Naive B cell (primary cell): ENCODE results near the gene ATP9B. TPM values are rescaled to one million over a fixed set of nuclear protein-coding genes. Genes with fewer than 3 reads are reported as not detected.
"Not testable (repeated sequence)": the region's sequence is repeated elsewhere in the genome, so short reads cannot be mapped to it uniquely, and the experiment has no call there.

Experiments used
- ATAC-seq, 2 donors: fragments of 150-1000 bp; cut with Tn5 transposase; 2 replicates each; pipeline ENCODE4 v1.10.0; 2021; ENCODE audit warnings: low read depth in 2 of 2, mild to moderate bottlenecking in 2 of 2, moderate library complexity in 2 of 2
- DNase-seq: peaks from one replicate; pipeline ENCODE4 v3.0.0; 2022
- H3K27ac Mint-ChIP-seq, 6 donors: one replicate each; pipeline ENCODE4 v1.8.0; 2020 to 2022; ENCODE audit warnings: mild to moderate bottlenecking in 6 of 6, mixed read lengths in 6 of 6, moderate library complexity in 5 of 6, inconsistent platforms in 2 of 6
- H3K27me3 Mint-ChIP-seq, 3 donors: one replicate each; pipeline ENCODE4 v1.8.0; 2021 to 2022; ENCODE audit warnings: mixed read lengths in 3 of 3, mild to moderate bottlenecking in 1 of 3
- H3K36me3 Mint-ChIP-seq, 2 donors: one replicate each; pipeline ENCODE4 v1.8.0; 2020 to 2022; ENCODE audit warnings: mixed read lengths in 2 of 2, inconsistent platforms in 1 of 2, mild to moderate bottlenecking in 1 of 2
- H3K4me1 Mint-ChIP-seq, 3 donors: one replicate each; pipeline ENCODE4 v1.8.0; 2020 to 2022; ENCODE audit warnings: mixed read lengths in 3 of 3, inconsistent platforms in 1 of 3, mild to moderate bottlenecking in 1 of 3, moderate library complexity in 1 of 3
- H3K4me3 Mint-ChIP-seq, 8 donors: one replicate each; pipeline ENCODE4 v1.8.0; 2020 to 2022; ENCODE audit warnings: mild to moderate bottlenecking in 8 of 8, mixed read lengths in 8 of 8, moderate library complexity in 8 of 8, inconsistent platforms in 2 of 8
- H3K9me3 Mint-ChIP-seq, 7 donors: one replicate each; pipeline ENCODE4 v1.8.0; 2020 to 2022; ENCODE audit warnings: mixed read lengths in 7 of 7, mild to moderate bottlenecking in 5 of 7, inconsistent platforms in 2 of 7, moderate library complexity in 1 of 7
- polyA plus RNA-seq, 6 donors: library from polyadenylated mRNA; unstranded; fragments of 300-500 nt; fragmentation: Illumina TruSeq; gene quantifications; one replicate each; pipeline ENCODE4 v1.2.3, GENCODE V29; 2021; ENCODE audit warnings: low read depth in 6 of 6

The ATP9B gene
- polyA plus RNA-seq, 6 donors from 2014 or later: 14.7 to 27.6 (median 16.3) TPM

- no peak overlapping the region for H3K27ac Mint-ChIP-seq
- peaks cover 0 to 5% (median 0%) of the 10 kb centered on the region in 7 donors for H3K9me3 Mint-ChIP-seq
- peaks cover 24 to 32% of the 10 kb centered on the region in 2 donors for H3K36me3 Mint-ChIP-seq
- no peak overlapping the region for H3K4me3 Mint-ChIP-seq
- DNase-seq: no peak
- H3K4me1 Mint-ChIP-seq: peaks cover 16 to 22% (median 18%) of the 10 kb centered on the region in 3 donors
- ATAC-seq: no peak
- H3K27me3 Mint-ChIP-seq: no peaks in the 10 kb centered on the region
Observed at GRCh38 chr18:79367989-79368388, 298.8 kb downstream of the ATP9B start.

GRCh38 chr18:79368681-79369080 lies 299.5 kb downstream of the ATP9B start:
- peak overlapping the region in 3 of 6 donors; percentile 41 to 76 (median 43) for H3K27ac Mint-ChIP-seq
- H3K4me3 Mint-ChIP-seq: peak overlapping the region in 2 of 8 donors; percentile 34 to 45
- H3K4me1 Mint-ChIP-seq: peaks cover 16 to 22% (median 18%) of the 10 kb centered on the region in 3 donors
- DNase-seq: no peak
- ATAC-seq: peak; percentile 56 to 58
- peaks cover 18 to 25% of the 10 kb centered on the region in 2 donors for H3K36me3 Mint-ChIP-seq
- H3K27me3 Mint-ChIP-seq: no peaks in the 10 kb centered on the region
- H3K9me3 Mint-ChIP-seq: no peaks in the 10 kb centered on the region

DNA sequence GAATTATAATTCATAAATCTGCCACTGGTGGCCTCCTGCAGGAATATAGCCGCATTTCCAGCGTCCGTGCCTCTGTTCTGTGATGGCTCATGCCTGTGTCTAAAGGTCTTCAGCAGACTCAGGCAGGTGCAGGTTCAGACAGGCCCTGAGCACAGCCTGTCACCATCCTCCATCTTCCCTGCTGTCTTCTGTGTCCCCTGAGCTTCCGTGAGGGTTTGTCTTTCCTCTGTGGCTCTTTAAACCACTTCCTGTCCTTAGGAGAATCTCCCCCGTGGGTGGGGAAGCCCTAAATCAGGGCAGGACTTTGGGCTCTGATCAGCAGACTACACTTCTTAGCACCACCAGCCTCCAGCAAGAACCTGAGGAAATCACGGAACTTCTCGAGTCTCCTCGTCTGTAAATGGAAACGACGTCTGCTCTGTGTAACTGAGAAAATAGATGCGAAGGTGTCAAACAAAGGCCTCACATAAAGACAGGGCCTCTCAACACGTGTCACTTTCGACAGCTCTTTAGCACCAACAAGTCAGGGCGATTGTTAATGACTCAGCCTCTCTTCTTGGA lies 302.4 kb downstream of the ATP9B start:
- Mint-ChIP-seq H3K4me1 (peaks cover 21 to 29% (median 26%) of the 10 kb centered on the region in 3 donors), H3K27ac (peak overlapping the region in 5 of 6 donors; percentile 8 to 84 (median 55)), H3K9me3 (no peaks in the 10 kb centered on the region), H3K27me3 (no peaks in the 10 kb centered on the region), H3K4me3 (no peak overlapping the region), H3K36me3 (no peaks in the 10 kb centered on the region)
- ATAC-seq (no peak), DNase-seq (no peak)

DNA sequence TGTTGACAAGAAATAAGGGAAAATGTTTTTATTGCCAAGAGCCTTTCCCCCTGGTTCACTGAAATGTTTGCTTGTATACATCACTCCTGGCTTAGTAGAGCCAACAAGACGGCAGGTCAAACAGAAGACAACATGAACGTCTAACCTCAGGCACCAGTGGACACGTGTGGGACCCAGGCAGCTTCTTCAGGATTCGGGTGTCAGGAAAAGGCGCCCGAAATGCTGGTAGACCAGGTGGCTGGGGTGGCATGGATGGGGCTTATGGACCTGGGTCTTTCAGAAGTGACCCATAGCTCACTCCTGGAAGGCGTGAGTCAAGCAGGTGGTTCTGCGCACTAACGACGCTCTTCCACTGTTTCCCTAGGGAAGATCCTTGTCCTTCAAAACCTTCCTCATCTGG lies 303.3 kb downstream of the ATP9B start:
- no peaks in the 10 kb centered on the region for H3K36me3 Mint-ChIP-seq
- no peaks in the 10 kb centered on the region for H3K9me3 Mint-ChIP-seq
- DNase-seq (no peak), ATAC-seq (no peak)
- H3K4me3 Mint-ChIP-seq: no peak overlapping the region
- H3K27me3 Mint-ChIP-seq: no peaks in the 10 kb centered on the region
- H3K4me1 Mint-ChIP-seq: peaks cover 21 to 27% (median 26%) of the 10 kb centered on the region in 3 donors
- H3K27ac Mint-ChIP-seq: peak overlapping the region in 3 of 6 donors; percentile 24 to 74 (median 49)

- Mint-ChIP-seq H3K4me3 (no peak overlapping the region), H3K27me3 (no peaks in the 10 kb centered on the region), H3K4me1 (peaks cover 17 to 23% (median 22%) of the 10 kb centered on the region in 3 donors), H3K9me3 (no peaks in the 10 kb centered on the region), H3K36me3 (peaks cover 0 to under 1% of the 10 kb centered on the region in 2 donors), H3K27ac (peak overlapping the region in 2 of 6 donors; percentile 12 to 49)
- ATAC-seq (no peak), DNase-seq (no peak)
Observed at GRCh38 chr18:79372991-79373390, 303.8 kb downstream of the ATP9B start.

DNA sequence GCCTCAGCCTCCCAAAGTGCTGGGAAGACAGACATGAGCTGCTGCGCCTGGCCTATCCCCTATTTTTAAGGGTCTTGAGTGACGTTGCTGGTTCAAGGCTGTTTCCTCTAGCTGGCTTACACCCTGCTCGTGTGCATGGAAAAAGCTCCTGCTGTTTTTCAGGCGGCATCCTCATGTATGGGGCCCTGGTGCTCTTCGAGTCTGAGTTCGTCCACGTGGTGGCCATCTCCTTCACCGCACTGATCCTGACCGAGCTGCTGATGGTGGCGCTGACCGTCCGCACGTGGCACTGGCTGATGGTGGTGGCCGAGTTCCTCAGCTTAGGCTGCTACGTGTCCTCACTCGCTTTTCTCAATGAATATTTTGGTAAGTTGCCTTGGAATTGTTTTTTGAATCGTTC lies 304.5 kb downstream of the ATP9B start:
- Mint-ChIP-seq H3K4me1 (peaks cover 13 to 19% (median 16%) of the 10 kb centered on the region in 3 donors), H3K27me3 (no peaks in the 10 kb centered on the region), H3K9me3 (no peaks in the 10 kb centered on the region), H3K36me3 (peaks cover 0 to 6% of the 10 kb centered on the region in 2 donors), H3K27ac (peak overlapping the region in 1 of 6 donors; percentile 67), H3K4me3 (no peak overlapping the region)
- ATAC-seq: no peak
- DNase-seq: no peak

DNA sequence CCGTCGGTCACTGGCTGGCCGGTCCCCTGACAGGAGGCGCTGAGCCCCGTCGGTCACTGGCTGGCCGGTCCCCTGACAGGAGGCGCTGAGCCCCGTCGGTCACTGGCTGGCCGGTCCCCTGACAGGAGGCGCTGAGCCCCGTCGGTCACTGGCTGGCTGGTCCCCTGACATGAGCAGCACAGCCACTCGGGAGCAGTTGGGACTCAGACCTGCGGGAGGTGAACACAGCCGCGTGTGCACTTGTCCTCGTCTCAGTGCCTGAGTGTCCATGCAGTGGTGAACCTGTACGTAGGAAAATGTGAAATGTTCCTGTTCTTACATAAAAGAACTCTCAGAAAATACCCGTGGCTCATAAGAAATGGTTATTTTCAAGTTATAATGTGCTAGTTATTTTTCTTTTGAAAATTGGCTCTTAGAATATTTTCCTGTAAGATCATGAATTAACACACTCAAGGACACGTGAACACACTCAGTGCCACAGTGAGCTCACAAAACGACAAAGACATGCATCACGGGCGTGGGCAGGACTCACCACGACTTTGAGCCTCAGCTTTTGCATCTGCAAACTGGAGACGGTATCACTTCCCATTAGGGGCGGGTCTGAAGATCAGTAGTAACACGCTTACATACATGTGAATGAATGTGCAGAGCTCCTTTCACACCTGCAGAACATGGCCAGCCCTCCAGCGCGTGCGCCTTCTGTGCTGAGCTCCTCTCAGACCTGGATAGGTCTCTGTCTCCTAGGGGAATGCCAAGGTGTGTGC lies 305.4 kb downstream of the ATP9B start:
- Mint-ChIP-seq H3K36me3 (peaks cover 0 to 6% of the 10 kb centered on the region in 2 donors), H3K9me3 (no peaks in the 10 kb centered on the region), H3K27me3 (no peaks in the 10 kb centered on the region), H3K27ac (peak overlapping the region in 5 of 6 donors; percentile 22 to 80 (median 53)), H3K4me3 (peak overlapping the region in 1 of 8 donors; percentile 59), H3K4me1 (peaks cover 15 to 25% (median 17%) of the 10 kb centered on the region in 3 donors)
- DNase-seq (peak; percentile 65), ATAC-seq (peak; percentile 85 to 91)

- DNase-seq (no peak), ATAC-seq (no peak)
- Mint-ChIP-seq H3K27me3 (no peaks in the 10 kb centered on the region), H3K36me3 (peaks cover 0 to 6% of the 10 kb centered on the region in 2 donors), H3K9me3 (no peaks in the 10 kb centered on the region), H3K4me1 (peaks cover 15 to 25% (median 17%) of the 10 kb centered on the region in 3 donors), H3K27ac (peak overlapping the region in 4 of 6 donors; percentile 22 to 80 (median 50)), H3K4me3 (peak overlapping the region in 1 of 8 donors; percentile 33)
Observed at GRCh38 chr18:79375441-79376154, 306.4 kb downstream of the ATP9B start.

DNA sequence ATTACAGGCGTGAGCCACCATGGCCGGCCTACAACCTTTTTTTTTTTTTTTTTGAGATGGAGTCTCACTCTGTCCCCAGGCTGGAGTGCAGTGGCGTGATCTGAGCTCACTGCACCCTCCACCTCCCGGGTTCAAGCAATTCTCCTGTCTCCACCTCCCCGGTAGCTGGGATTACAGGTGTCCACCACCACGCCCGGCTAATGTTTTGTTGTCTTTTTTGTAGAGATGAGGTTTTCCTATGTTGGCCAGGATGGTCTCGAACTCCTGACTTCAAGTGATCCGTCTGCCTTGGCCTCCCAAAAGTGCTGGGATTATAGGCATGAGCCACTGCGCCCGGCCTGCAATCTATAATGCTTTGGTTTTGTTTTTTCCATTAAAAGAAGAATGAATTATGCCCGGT lies 307.5 kb downstream of the ATP9B start:
- not testable (repeated sequence) for H3K27me3 Mint-ChIP-seq, H3K4me3 Mint-ChIP-seq, H3K36me3 Mint-ChIP-seq, ATAC-seq, DNase-seq, H3K9me3 Mint-ChIP-seq
- peak overlapping the region in 1 of 6 donors; percentile 85 for H3K27ac Mint-ChIP-seq
- peaks cover 12 to 22% (median 19%) of the 10 kb centered on the region in 3 donors for H3K4me1 Mint-ChIP-seq

GRCh38 chr18:79377187-79377891 lies 308.1 kb downstream of the ATP9B start:
- no peaks in the 10 kb centered on the region for H3K27me3 Mint-ChIP-seq
- no peak overlapping the region for H3K4me3 Mint-ChIP-seq
- ATAC-seq (no peak), DNase-seq (no peak)
- peak overlapping the region in 1 of 6 donors; percentile 85 for H3K27ac Mint-ChIP-seq
- H3K9me3 Mint-ChIP-seq: no peaks in the 10 kb centered on the region
- H3K4me1 Mint-ChIP-seq: peaks cover 11 to 20% (median 17%) of the 10 kb centered on the region in 3 donors
- H3K36me3 Mint-ChIP-seq: peaks cover 0 to 6% of the 10 kb centered on the region in 2 donors

DNA sequence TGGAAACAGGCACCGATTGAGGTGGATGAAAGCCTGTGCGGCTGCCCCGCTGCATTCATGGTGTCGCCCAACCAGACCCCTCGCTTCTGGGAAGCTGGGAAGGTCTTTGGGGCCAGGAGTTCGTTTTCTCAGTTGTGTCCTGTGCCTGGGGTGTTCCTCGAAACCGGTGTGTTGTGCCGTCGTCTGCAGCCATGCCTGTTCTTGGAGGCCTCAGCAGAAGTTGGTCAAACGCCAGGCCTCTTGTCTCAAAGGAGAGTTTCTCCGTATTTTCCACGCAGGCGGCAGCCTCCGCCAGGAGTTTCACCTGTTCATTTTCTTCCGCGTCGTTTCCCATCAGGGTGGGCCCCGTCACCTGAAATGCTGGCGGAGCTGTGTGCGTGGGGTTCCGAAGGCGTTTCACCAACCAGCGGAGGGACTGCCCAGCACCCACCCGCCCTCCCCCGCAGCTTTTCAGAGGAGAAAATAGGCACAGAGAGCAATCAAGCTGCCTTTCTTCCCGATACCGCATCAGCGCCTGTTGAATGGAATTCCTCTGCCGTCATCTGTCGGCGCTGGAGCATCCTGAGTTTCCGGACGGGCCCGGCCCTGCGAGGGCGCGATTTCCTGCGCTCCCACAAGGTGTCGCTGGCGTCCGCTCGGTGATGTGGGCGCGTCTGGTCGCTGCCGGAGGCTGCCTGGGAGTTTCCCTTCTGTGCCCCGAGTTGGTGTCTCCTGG lies 309.5 kb downstream of the ATP9B start:
- DNase-seq: peak; percentile 79
- Mint-ChIP-seq H3K4me1 (peaks cover 11 to 20% (median 17%) of the 10 kb centered on the region in 3 donors), H3K4me3 (peak overlapping the region in 1 of 8 donors; percentile 31), H3K9me3 (no peaks in the 10 kb centered on the region), H3K36me3 (peaks cover 0 to 6% of the 10 kb centered on the region in 2 donors), H3K27me3 (no peaks in the 10 kb centered on the region), H3K27ac (peak overlapping the region in 4 of 6 donors; percentile 24 to 94 (median 76))
- ATAC-seq: peak; percentile 64 to 78

DNA sequence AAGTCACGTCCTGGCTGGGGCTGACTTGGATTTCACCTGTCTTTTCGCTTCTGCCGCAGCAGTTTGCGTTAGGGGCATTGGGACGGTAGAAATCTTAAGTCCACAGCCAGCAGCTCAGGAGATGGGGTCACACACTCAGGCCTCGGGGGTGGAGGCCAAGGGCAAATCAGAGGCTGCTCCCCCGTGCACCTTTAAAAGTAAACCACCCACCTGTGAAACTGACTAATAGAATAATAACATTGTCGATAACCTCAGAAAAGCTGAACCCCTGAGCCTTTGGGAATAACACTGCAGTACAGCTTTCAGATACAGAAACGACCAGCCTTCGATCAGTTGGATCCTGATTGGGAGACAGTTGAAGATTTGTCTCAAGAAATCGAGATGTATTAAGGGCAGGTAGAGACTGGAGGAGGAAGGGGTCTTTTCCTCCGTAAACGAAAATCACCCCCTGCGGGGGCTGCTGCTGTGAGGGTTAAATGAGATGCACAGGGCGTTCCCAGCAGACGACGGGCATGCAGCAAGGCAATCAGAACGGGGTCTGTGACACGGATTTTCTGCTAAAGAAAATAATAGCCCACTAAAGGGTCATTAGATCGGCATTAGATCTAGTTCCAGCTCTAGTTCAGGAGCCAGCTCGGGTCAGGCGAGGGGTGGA lies 310.2 kb downstream of the ATP9B start:
- Mint-ChIP-seq H3K4me1 (peaks cover 11 to 20% (median 17%) of the 10 kb centered on the region in 3 donors), H3K9me3 (no peaks in the 10 kb centered on the region), H3K36me3 (peaks cover 0 to 6% of the 10 kb centered on the region in 2 donors), H3K4me3 (peak overlapping the region in 2 of 8 donors; percentile 31 to 59), H3K27ac (peak overlapping the region in 5 of 6 donors; percentile 24 to 94 (median 69)), H3K27me3 (no peaks in the 10 kb centered on the region)
- ATAC-seq (no peak), DNase-seq (no peak)
